ENCODE data around the gene C8A.

Gene C8A
- total RNA-seq, result 0 reads per million in 9 experiments

GRCh38 chr1:56854521-56855099, at the start of gene C8A:
Gene C8A (plus strand): TSS chr1:56854797. CDS start chr1:56854902, 105 bp downstream.
- Mint-ChIP-seq H3K9me3 (no peaks in the 10 kb centered on the region), H3K27ac (no peak within 1 kb of the TSS), H3K27me3 (peaks cover 6 to 7% of the 10 kb centered on the region in 2 donors), H3K4me1 (ENCODE audit: low read depth in 2 of 2) (no peaks in the 10 kb centered on the region), H3K4me3 (no peak within 1 kb of the TSS), H3K36me3 (ENCODE audit: insufficient read depth) (no peaks in the 10 kb centered on the region)
- no peak for DNase-seq
- no peak for ATAC-seq (replicated peaks)

- H3K9me3 Mint-ChIP-seq, result no peaks in the 10 kb centered on the region
These were observed 47.8 kb upstream of the C8A start for GRCh38 chr1:56806804-56807203.

GRCh38 chr1:56808410-56808809, 46.2 kb upstream of the C8A start:
- Mint-ChIP-seq H3K27ac (no peak overlapping the region), H3K36me3 (ENCODE audit: insufficient read depth) (no peaks in the 10 kb centered on the region), H3K27me3 (peaks cover 25 to 31% of the 10 kb centered on the region in 2 donors), H3K4me3 (no peak overlapping the region), H3K4me1 (ENCODE audit: low read depth in 2 of 2) (no peaks in the 10 kb centered on the region), H3K9me3 (no peaks in the 10 kb centered on the region)
- DNase-seq, result no peak
- no peak for ATAC-seq (replicated peaks)

More at GRCh38 chr1:56806804-56807203, 47.8 kb upstream of the C8A start:
- ATAC-seq (replicated peaks) (no peak), DNase-seq (no peak)
- no peaks in the 10 kb centered on the region for H3K36me3 Mint-ChIP-seq (ENCODE audit: insufficient read depth)
- no peaks in the 10 kb centered on the region for H3K4me1 Mint-ChIP-seq (ENCODE audit: low read depth in 2 of 2)
- H3K27me3 Mint-ChIP-seq, result peaks cover 16 to 20% of the 10 kb centered on the region in 2 donors
- H3K27ac Mint-ChIP-seq, result no peak overlapping the region
- no peak overlapping the region for H3K4me3 Mint-ChIP-seq

- DNase-seq (no peak), ATAC-seq (replicated peaks) (no peak)
- no peak overlapping the region for H3K4me3 Mint-ChIP-seq
- H3K27ac Mint-ChIP-seq, result no peak overlapping the region
- H3K9me3 Mint-ChIP-seq, result peaks cover 0 to 6% of the 10 kb centered on the region in 2 donors
- H3K27me3 Mint-ChIP-seq, result peaks cover 39 to 53% of the 10 kb centered on the region in 2 donors
- H3K4me1 Mint-ChIP-seq (ENCODE audit: low read depth in 2 of 2), result no peaks in the 10 kb centered on the region
- H3K36me3 Mint-ChIP-seq (ENCODE audit: insufficient read depth), result no peaks in the 10 kb centered on the region
These were observed 43.3 kb upstream of the C8A start for GRCh38 chr1:56811331-56811730.

- no peak overlapping the region for H3K27ac Mint-ChIP-seq
- no peak for ATAC-seq (replicated peaks)
- H3K27me3 Mint-ChIP-seq, result peaks cover 61 to 80% of the 10 kb centered on the region in 2 donors
- DNase-seq, result no peak
- no peaks in the 10 kb centered on the region for H3K36me3 Mint-ChIP-seq (ENCODE audit: insufficient read depth)
- no peak overlapping the region for H3K4me3 Mint-ChIP-seq
- H3K4me1 Mint-ChIP-seq (ENCODE audit: low read depth in 2 of 2), result no peaks in the 10 kb centered on the region
- H3K9me3 Mint-ChIP-seq, result peaks cover 0 to 6% of the 10 kb centered on the region in 2 donors
These were observed 40.4 kb upstream of the C8A start for GRCh38 chr1:56814205-56814604.

GRCh38 chr1:56816264-56816663, 38.3 kb upstream of the C8A start:
- DNase-seq (no peak), ATAC-seq (replicated peaks) (no peak)
- peaks cover 0 to 6% of the 10 kb centered on the region in 2 donors for H3K9me3 Mint-ChIP-seq
- H3K27me3 Mint-ChIP-seq, result peaks cover 46 to 77% of the 10 kb centered on the region in 2 donors
- H3K4me1 Mint-ChIP-seq (ENCODE audit: low read depth in 2 of 2), result no peaks in the 10 kb centered on the region
- no peaks in the 10 kb centered on the region for H3K36me3 Mint-ChIP-seq (ENCODE audit: insufficient read depth)
- no peak overlapping the region for H3K4me3 Mint-ChIP-seq
- no peak overlapping the region for H3K27ac Mint-ChIP-seq

- Mint-ChIP-seq H3K4me3 (no peak overlapping the region), H3K27me3 (peaks cover 50 to 77% of the 10 kb centered on the region in 2 donors), H3K9me3 (peaks cover 0 to 6% of the 10 kb centered on the region in 2 donors)
These were observed 37.7 kb upstream of the C8A start for GRCh38 chr1:56816909-56817308.

GRCh38 chr1:56817716-56818463, 36.7 kb upstream of the C8A start:
- DNase-seq, result no peak
- no peak overlapping the region for H3K27ac Mint-ChIP-seq
- no peak overlapping the region for H3K4me3 Mint-ChIP-seq
- ATAC-seq (replicated peaks), result no peak
- no peaks in the 10 kb centered on the region for H3K36me3 Mint-ChIP-seq (ENCODE audit: insufficient read depth)
- H3K27me3 Mint-ChIP-seq, result peaks cover 42 to 73% of the 10 kb centered on the region in 2 donors
- H3K4me1 Mint-ChIP-seq (ENCODE audit: low read depth in 2 of 2), result no peaks in the 10 kb centered on the region
- H3K9me3 Mint-ChIP-seq, result peaks cover 0 to 6% of the 10 kb centered on the region in 2 donors

More at GRCh38 chr1:56816909-56817308, 37.7 kb upstream of the C8A start:
- Mint-ChIP-seq H3K4me1 (ENCODE audit: low read depth in 2 of 2) (no peaks in the 10 kb centered on the region), H3K27ac (no peak overlapping the region), H3K36me3 (ENCODE audit: insufficient read depth) (no peaks in the 10 kb centered on the region)
- ATAC-seq (replicated peaks) (no peak), DNase-seq (no peak)

- DNase-seq (no peak), ATAC-seq (replicated peaks) (no peak)
- H3K27ac Mint-ChIP-seq, result no peak within 1 kb of the TSS
- no peak within 1 kb of the TSS for H3K4me3 Mint-ChIP-seq
- H3K4me1 Mint-ChIP-seq (ENCODE audit: low read depth in 2 of 2), result no peaks in the 10 kb centered on the region
- H3K27me3 Mint-ChIP-seq, result peaks cover 38 to 66% of the 10 kb centered on the region in 2 donors
- no peaks in the 10 kb centered on the region for H3K36me3 Mint-ChIP-seq (ENCODE audit: insufficient read depth)
- H3K9me3 Mint-ChIP-seq, result peaks cover 0 to 6% of the 10 kb centered on the region in 2 donors
These were observed 35.2 kb upstream of the C8A start, which contains the start of gene FYB2 for GRCh38 chr1:56819387-56819899. Gene FYB2 (minus strand): TSS chr1:56819404. CDS start chr1:56819290, 114 bp downstream.

GRCh38 chr1:56820755-56821461, 33.7 kb upstream of the C8A start:
- peak; percentile 36 to 47 (median 39) for DNase-seq
- peak; percentile 35 for ATAC-seq (replicated peaks)
- peaks cover 33 to 66% of the 10 kb centered on the region in 2 donors for H3K27me3 Mint-ChIP-seq
- no peak overlapping the region for H3K4me3 Mint-ChIP-seq
- no peak overlapping the region for H3K27ac Mint-ChIP-seq
- no peaks in the 10 kb centered on the region for H3K9me3 Mint-ChIP-seq
- no peaks in the 10 kb centered on the region for H3K4me1 Mint-ChIP-seq (ENCODE audit: low read depth in 2 of 2)
- H3K36me3 Mint-ChIP-seq (ENCODE audit: insufficient read depth), result no peaks in the 10 kb centered on the region

GRCh38 chr1:56821462-56821797, 33.2 kb upstream of the C8A start:
- no peak overlapping the region for H3K27ac Mint-ChIP-seq
- no peak overlapping the region for H3K4me3 Mint-ChIP-seq
- ATAC-seq (replicated peaks) (no peak), DNase-seq (no peak)
- H3K4me1 Mint-ChIP-seq (ENCODE audit: low read depth in 2 of 2), result no peaks in the 10 kb centered on the region
- peaks cover 29 to 66% of the 10 kb centered on the region in 2 donors for H3K27me3 Mint-ChIP-seq
- H3K36me3 Mint-ChIP-seq (ENCODE audit: insufficient read depth), result no peaks in the 10 kb centered on the region
- no peaks in the 10 kb centered on the region for H3K9me3 Mint-ChIP-seq

GRCh38 chr1:56824271-56824670, 30.3 kb upstream of the C8A start:
- H3K36me3 Mint-ChIP-seq (ENCODE audit: insufficient read depth), result no peaks in the 10 kb centered on the region
- no peak overlapping the region for H3K4me3 Mint-ChIP-seq
- ATAC-seq (replicated peaks) (no peak), DNase-seq (no peak)
- H3K27ac Mint-ChIP-seq, result no peak overlapping the region
- H3K9me3 Mint-ChIP-seq, result no peaks in the 10 kb centered on the region
- peaks cover 18 to 63% of the 10 kb centered on the region in 2 donors for H3K27me3 Mint-ChIP-seq
- no peaks in the 10 kb centered on the region for H3K4me1 Mint-ChIP-seq (ENCODE audit: low read depth in 2 of 2)

- ATAC-seq (replicated peaks), result no peak
- H3K9me3 Mint-ChIP-seq, result no peaks in the 10 kb centered on the region
- no peak for DNase-seq
These were observed 29.7 kb upstream of the C8A start for GRCh38 chr1:56824938-56825337.

More at GRCh38 chr1:56824938-56825337, 29.7 kb upstream of the C8A start:
- Mint-ChIP-seq H3K27me3 (peaks cover 17 to 62% of the 10 kb centered on the region in 2 donors), H3K27ac (no peak overlapping the region), H3K4me3 (no peak overlapping the region), H3K36me3 (ENCODE audit: insufficient read depth) (no peaks in the 10 kb centered on the region), H3K4me1 (ENCODE audit: low read depth in 2 of 2) (no peaks in the 10 kb centered on the region)
